Heart right ventricle (tissue), 16 donors: Measurements from ENCODE around the gene CYP2C19. TPM values are rescaled to one million over a fixed set of nuclear protein-coding genes. Genes with fewer than 3 reads are reported as not detected.
"Not testable (repeated sequence)": the region's sequence is repeated elsewhere in the genome, so short reads cannot be mapped to it uniquely, and the experiment has no call there.

ENCODE experiments used
- ATAC-seq, 8 donors: fragments of 200-7000 bp; cut with Tn5 transposase; one replicate each; pipeline ENCODE4 v1.9.1; 2020; ENCODE audit warnings: mild to moderate bottlenecking in 8 of 8, moderate library complexity in 8 of 8, moderate number of reproducible peaks in 1 of 8
- DNase-seq, 2 donors: peaks; one replicate each; pipeline ENCODE4 v3.0.0-alpha.2; 2020
- H3K27ac ChIP-seq, 10 donors: fragments of 200-600 bp; sonication (generic) in 2 of 10; one replicate each; pipeline versions ENCODE4 v1.5.0 to v1.8.0; 2020 to 2022; ENCODE audit warnings: mild to moderate bottlenecking in 3 of 10
- H3K27me3 ChIP-seq, 7 donors: fragments of 200-600 bp; one replicate each; pipeline ENCODE4 v1.8.0; 2021 to 2022; ENCODE audit warnings: mild to moderate bottlenecking in 2 of 7
- H3K36me3 ChIP-seq, 9 donors: fragments of 200-600 bp; sonication (generic) in 1 of 9; one replicate each; pipeline versions ENCODE4 v1.5.0 to v1.8.0; 2020 to 2022; ENCODE audit warnings: mild to moderate bottlenecking in 2 of 9
- H3K4me1 ChIP-seq, 9 donors: fragments of 200-600 bp; sonication (generic) in 1 of 9; one replicate each; pipeline versions ENCODE4 v1.5.0 to v1.8.0; 2020 to 2022; ENCODE audit warnings: mild to moderate bottlenecking in 4 of 9
- H3K4me3 ChIP-seq, 10 donors: fragments of 200-600 bp; sonication (generic) in 2 of 10; one replicate each; pipeline versions ENCODE4 v1.5.0 to v1.8.0; 2020 to 2022; ENCODE audit warnings: mild to moderate bottlenecking in 7 of 10, moderate library complexity in 2 of 10
- H3K9me3 ChIP-seq, 11 donors: fragments of 200-600 bp in 10 of 11; sonication (generic) in 2 of 11; one replicate each; pipeline versions ENCODE4 v1.5.0 to v1.8.0; 2013 to 2022; ENCODE audit warnings: mild to moderate bottlenecking in 2 of 11, control low read depth in 1 of 11, moderate library complexity in 1 of 11
- WGBS, 2 donors: extraction: QIAGEN DNeasy Blood & Tissue Kit; methylation state at CpG; one replicate each; pipeline ENCODE4 v1.1.7; 2013; ENCODE audit warnings: inconsistent platforms in 1 of 2; 5-methylcytosine and 5-hydroxymethylcytosine counted together
- intact Hi-C, 10 donors: fragments of 100-400 bp; cut with DNase I; formaldehyde crosslinking; loops; one replicate each; pipeline versions ENCODE4 v1.11.1 to v1.14.2; 2022
- polyA plus RNA-seq, 2 donors: library from polyadenylated mRNA; stranded (reverse); fragments of 200-250 nt; gene quantifications; one replicate each; pipeline ENCODE4 v1.2.3, GENCODE V29; 2013
- total RNA-seq, 10 donors: library from RNA; stranded (reverse); fragmentation: NEBNext Ultra II Directional in 3 of 10; extraction: Animal tissue kit (Norgen Biotek cat#: 25700) in 3 of 10; gene quantifications; one replicate each; pipeline versions ENCODE4 v1.2.1 to v1.2.4, GENCODE V29; 2021 to 2023
- TF ChIP-seq, protein P1 (sequence below), 9 donors: fragments of 200-600 bp; sonication (generic) in 2 of 9; IDR thresholded peaks; one replicate each; pipeline versions ENCODE4 v1.5.0 to v1.8.0; 2021 to 2022; ENCODE audit warnings: antibody characterized with exemption in 9 of 9, mild to moderate bottlenecking in 5 of 9, moderate library complexity in 1 of 9
- donor health status: Arrhythmogenic right ventricular cardiomyopathy.
- donor health status: ischemic (EF 13 %, LVEDD 7.1; RV severe dilation, severe dysfunction).
- donor health status: healthy with polysubstance abuse.
- donor health status: DM: no; HTN: yes; CAD: no.
- donor health status: DM: no; HTN: no; CAD: no.
- donor health status: ischemic (EF 25% LVEDD 6.9; RV normal size, moderate dysfunction).
- donor health status: ischemic (EF 25% LVEDD 5.7; RV mildly dilated, moderate dysfunction).
- donor health status: healthy.
- donor health status: DM: yes; HTN: yes; CAD: no.
- donor health status: Ischemic cardiomyopathy.
- donor health status: ischemic (EF 35%, LVEDD 5.7; RV mildly dilated, moderate dysfunction).
- donor health status: nonischemic (EF 11% LVEDD 7.7; RV severe dilation, severe dysfunction).
- donor health status: DM: yes; HTN: yes; CAD: no.
- donor health status: PGD.
- donor health status: ischemic (EF 29% LVEDD 5.4; RV normal size, mild dysfunction).
- donor health status: nonischemic (EF 23%, LVEDD 6.1; RV moderate dilation, normal function).

CYP2C19 gene
- total and polyA plus RNA-seq, 12 donors: not detected

- TF ChIP-seq, protein P1, sequence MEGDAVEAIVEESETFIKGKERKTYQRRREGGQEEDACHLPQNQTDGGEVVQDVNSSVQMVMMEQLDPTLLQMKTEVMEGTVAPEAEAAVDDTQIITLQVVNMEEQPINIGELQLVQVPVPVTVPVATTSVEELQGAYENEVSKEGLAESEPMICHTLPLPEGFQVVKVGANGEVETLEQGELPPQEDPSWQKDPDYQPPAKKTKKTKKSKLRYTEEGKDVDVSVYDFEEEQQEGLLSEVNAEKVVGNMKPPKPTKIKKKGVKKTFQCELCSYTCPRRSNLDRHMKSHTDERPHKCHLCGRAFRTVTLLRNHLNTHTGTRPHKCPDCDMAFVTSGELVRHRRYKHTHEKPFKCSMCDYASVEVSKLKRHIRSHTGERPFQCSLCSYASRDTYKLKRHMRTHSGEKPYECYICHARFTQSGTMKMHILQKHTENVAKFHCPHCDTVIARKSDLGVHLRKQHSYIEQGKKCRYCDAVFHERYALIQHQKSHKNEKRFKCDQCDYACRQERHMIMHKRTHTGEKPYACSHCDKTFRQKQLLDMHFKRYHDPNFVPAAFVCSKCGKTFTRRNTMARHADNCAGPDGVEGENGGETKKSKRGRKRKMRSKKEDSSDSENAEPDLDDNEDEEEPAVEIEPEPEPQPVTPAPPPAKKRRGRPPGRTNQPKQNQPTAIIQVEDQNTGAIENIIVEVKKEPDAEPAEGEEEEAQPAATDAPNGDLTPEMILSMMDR (IDR thresholded peaks at IDR 0.05): no peak
- ATAC-seq: no peak
- 62 to 68% methylated on average over 1 of the region's 1 CpG for WGBS, 2 donors
Measured at GRCh38 chr10:94803307-94803706, 40.8 kb downstream of the CYP2C19 start.

DNA sequence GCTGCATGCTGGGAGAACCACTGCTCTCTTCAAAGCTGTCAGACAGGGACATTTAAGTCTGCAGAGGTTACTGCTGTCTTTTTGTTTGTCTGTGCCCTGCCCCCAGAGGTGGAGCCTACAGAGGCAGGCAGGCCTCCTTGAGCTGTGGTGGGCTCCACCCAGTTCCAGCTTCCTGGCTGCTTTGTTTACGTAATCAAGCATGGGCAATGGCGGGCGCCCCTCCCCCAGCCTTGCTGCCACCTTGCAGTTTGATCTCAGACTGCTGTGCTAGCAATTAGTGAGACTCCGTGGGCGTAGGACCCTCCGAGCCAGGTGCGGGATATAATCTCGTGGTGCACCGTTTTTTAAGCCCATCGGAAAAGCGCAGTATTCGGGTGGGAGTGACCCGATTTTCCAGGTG is 67.5 kb downstream of the CYP2C19 start:
- H3K4me3 ChIP-seq, H3K36me3 ChIP-seq, H3K4me1 ChIP-seq, intact Hi-C loops, H3K27me3 ChIP-seq, ATAC-seq, DNase-seq, H3K27ac ChIP-seq: not testable (repeated sequence)
- peaks cover 0 to 53% (median 15%) of the 10 kb centered on the region in 11 donors for H3K9me3 ChIP-seq
- WGBS, 2 donors: 83 to 87% methylated on average over 7 of the region's 13 CpGs

More at GRCh38 chr10:94803307-94803706, 40.8 kb downstream of the CYP2C19 start:
- Histone ChIP-seq H3K27ac (no peak overlapping the region), H3K27me3 (no peaks in the 10 kb centered on the region), H3K4me1 (no peaks in the 10 kb centered on the region), H3K9me3 (peaks cover 0 to 32% (median 0%) of the 10 kb centered on the region in 11 donors), H3K36me3 (no peaks in the 10 kb centered on the region), H3K4me3 (no peak overlapping the region)
- intact Hi-C loops: no loop called here
- DNase-seq: no peak

GRCh38 chr10:94846204-94846603 is 83.7 kb downstream of the CYP2C19 start:
- intact Hi-C loops: no loop called here
- ATAC-seq: no peak
- no peaks in the 10 kb centered on the region for H3K4me1 ChIP-seq
- H3K4me3 ChIP-seq: no peak overlapping the region
- no peaks in the 10 kb centered on the region for H3K36me3 ChIP-seq
- TF ChIP-seq, protein P1 (IDR thresholded peaks at IDR 0.05): no peak
- 44 to 74% methylated on average over 1 of the region's 1 CpG for WGBS, 2 donors
- no peak overlapping the region for H3K27ac ChIP-seq
- no peak for DNase-seq
- peaks cover 0 to 15% (median 0%) of the 10 kb centered on the region in 11 donors for H3K9me3 ChIP-seq
- H3K27me3 ChIP-seq: no peaks in the 10 kb centered on the region

- ATAC-seq: no peak
- 38 to 43% methylated on average over 1 of the region's 1 CpG for WGBS, 2 donors
- Histone ChIP-seq H3K36me3 (no peaks in the 10 kb centered on the region), H3K27ac (no peak overlapping the region), H3K9me3 (peaks cover 0 to 13% (median 0%) of the 10 kb centered on the region in 11 donors), H3K4me3 (no peak overlapping the region), H3K27me3 (no peaks in the 10 kb centered on the region), H3K4me1 (no peaks in the 10 kb centered on the region)
- TF ChIP-seq, protein P1 (IDR thresholded peaks at IDR 0.05): no peak
- no peak for DNase-seq
- intact Hi-C loops: no loop called here
Measured at GRCh38 chr10:94850766-94851165, 88.3 kb downstream of the CYP2C19 start.

- Histone ChIP-seq H3K27ac (no peak overlapping the region), H3K4me3 (no peak overlapping the region), H3K36me3 (no peaks in the 10 kb centered on the region), H3K9me3 (peaks cover 0 to 13% (median 0%) of the 10 kb centered on the region in 11 donors), H3K4me1 (no peaks in the 10 kb centered on the region), H3K27me3 (no peaks in the 10 kb centered on the region)
- no peak for DNase-seq
- TF ChIP-seq, protein P1 (IDR thresholded peaks at IDR 0.05): no peak
- intact Hi-C loops: no loop called here
- ATAC-seq: no peak
Measured at GRCh38 chr10:94851263-94851662, 88.8 kb downstream of the CYP2C19 start.
